Mesothelial cell of epicardium (in vitro differentiated cells): ENCODE data around the gene ABI2. TPM values are rescaled to one million over a fixed set of nuclear protein-coding genes. Genes with fewer than 3 reads are reported as not detected.
"Not testable (repeated sequence)": the region's sequence is repeated elsewhere in the genome, so short reads cannot be mapped to it uniquely, and the experiment has no call there.

Source experiments
- DNase-seq, 2 experiments: peaks; one replicate each; pipeline ENCODE4 v3.0.0; 2021; ENCODE audit warnings: low spot score in 2 of 2; ENCODE audit not compliant: unreplicated experiment in 2 of 2
- H3K27ac Mint-ChIP-seq: 2 replicates; pipeline ENCODE4 v1.8.0; 2021; ENCODE audit warnings: mixed read lengths
- H3K27me3 Mint-ChIP-seq: 2 replicates; pipeline ENCODE4 v1.8.0; 2021; ENCODE audit warnings: low read depth, mixed read lengths
- H3K36me3 Mint-ChIP-seq: 2 replicates; pipeline ENCODE4 v1.8.0; 2021; ENCODE audit warnings: mixed read lengths
- H3K4me1 Mint-ChIP-seq: 2 replicates; pipeline ENCODE4 v1.8.0; 2021; ENCODE audit warnings: mixed read lengths
- H3K4me3 Mint-ChIP-seq: 2 replicates; pipeline ENCODE4 v1.8.0; 2021; ENCODE audit warnings: mild to moderate bottlenecking, moderate library complexity, mixed read lengths
- H3K9me3 Mint-ChIP-seq: 2 replicates; pipeline ENCODE4 v1.8.0; 2021; ENCODE audit warnings: mixed read lengths
- CTCF ChIP-seq: fragments of 200-600 bp; sonication (generic); IDR thresholded peaks from one replicate; pipeline ENCODE4 v1.5.0; 2021; ENCODE audit warnings: antibody characterized with exemption; ENCODE audit not compliant: unreplicated experiment
- total RNA-seq: library from RNA; stranded (reverse); gene quantifications from 3 replicates; pipeline ENCODE4 v1.2.1, GENCODE V29; 2021

Gene ABI2
- total RNA-seq, 1 donor from 2014 or later: 118 TPM

GRCh38 chr2:203330434-203330833, 2.2 kb downstream of the ABI2 start:
- Mint-ChIP-seq H3K36me3 (peaks cover 2% of the 10 kb centered on the region), H3K4me1 (peaks cover 38% of the 10 kb centered on the region), H3K4me3 (peak overlapping the region; percentile 94), H3K27ac (peak overlapping the region; percentile 81), H3K27me3 (no peaks in the 10 kb centered on the region), H3K9me3 (no peaks in the 10 kb centered on the region)
- TF ChIP-seq CTCF: no peak
- DNase-seq: no peak

- no peak for TF ChIP-seq CTCF
- no peak for DNase-seq
Measured at GRCh38 chr2:203338322-203338721, 10.1 kb downstream of the ABI2 start.

GRCh38 chr2:203340791-203341487, 12.7 kb downstream of the ABI2 start:
- Mint-ChIP-seq H3K4me1 (peaks cover 19% of the 10 kb centered on the region), H3K36me3 (peaks cover 31% of the 10 kb centered on the region), H3K27me3 (no peaks in the 10 kb centered on the region), H3K9me3 (peaks cover 11% of the 10 kb centered on the region), H3K27ac (peak overlapping the region; percentile 54), H3K4me3 (no peak overlapping the region)
- no peak for TF ChIP-seq CTCF
- DNase-seq: no peak

More at GRCh38 chr2:203338322-203338721, 10.1 kb downstream of the ABI2 start:
- Mint-ChIP-seq H3K36me3 (peaks cover 21% of the 10 kb centered on the region), H3K27me3 (no peaks in the 10 kb centered on the region), H3K9me3 (peaks cover 11% of the 10 kb centered on the region), H3K4me3 (no peak overlapping the region), H3K27ac (no peak overlapping the region), H3K4me1 (peaks cover 19% of the 10 kb centered on the region)

GRCh38 chr2:203341741-203342310, 13.6 kb downstream of the ABI2 start:
- no peak for DNase-seq
- Mint-ChIP-seq H3K27ac (no peak overlapping the region), H3K36me3 (peaks cover 23% of the 10 kb centered on the region), H3K4me3 (no peak overlapping the region), H3K4me1 (peaks cover 25% of the 10 kb centered on the region), H3K9me3 (peaks cover 4% of the 10 kb centered on the region), H3K27me3 (no peaks in the 10 kb centered on the region)
- no peak for TF ChIP-seq CTCF

GRCh38 chr2:203342374-203342773, 14.2 kb downstream of the ABI2 start:
- H3K27me3 Mint-ChIP-seq, DNase-seq, H3K9me3 Mint-ChIP-seq, H3K27ac Mint-ChIP-seq, H3K4me3 Mint-ChIP-seq: not testable (repeated sequence)
- Mint-ChIP-seq H3K4me1 (peaks cover 30% of the 10 kb centered on the region), H3K36me3 (peaks cover 18% of the 10 kb centered on the region)

GRCh38 chr2:203344667-203345066, 16.5 kb downstream of the ABI2 start:
- no peak for TF ChIP-seq CTCF
- Mint-ChIP-seq H3K9me3 (no peaks in the 10 kb centered on the region), H3K4me3 (no peak overlapping the region), H3K27ac (no peak overlapping the region), H3K4me1 (peaks cover 23% of the 10 kb centered on the region), H3K27me3 (no peaks in the 10 kb centered on the region), H3K36me3 (peaks cover 18% of the 10 kb centered on the region)
- DNase-seq: no peak
